Measurements from ENCODE around the gene TYSND1. TPM values are rescaled to one million over a fixed set of nuclear protein-coding genes. Genes with fewer than 3 reads are reported as not detected.

Gene TYSND1
- total and polyA plus RNA-seq, 2 of the 13 experiments (the other 11 are each of a cell fraction or from before 2014, with no cell fraction given), result 3.3 to 8.9 TPM

- TF ChIP-seq, protein P1, sequence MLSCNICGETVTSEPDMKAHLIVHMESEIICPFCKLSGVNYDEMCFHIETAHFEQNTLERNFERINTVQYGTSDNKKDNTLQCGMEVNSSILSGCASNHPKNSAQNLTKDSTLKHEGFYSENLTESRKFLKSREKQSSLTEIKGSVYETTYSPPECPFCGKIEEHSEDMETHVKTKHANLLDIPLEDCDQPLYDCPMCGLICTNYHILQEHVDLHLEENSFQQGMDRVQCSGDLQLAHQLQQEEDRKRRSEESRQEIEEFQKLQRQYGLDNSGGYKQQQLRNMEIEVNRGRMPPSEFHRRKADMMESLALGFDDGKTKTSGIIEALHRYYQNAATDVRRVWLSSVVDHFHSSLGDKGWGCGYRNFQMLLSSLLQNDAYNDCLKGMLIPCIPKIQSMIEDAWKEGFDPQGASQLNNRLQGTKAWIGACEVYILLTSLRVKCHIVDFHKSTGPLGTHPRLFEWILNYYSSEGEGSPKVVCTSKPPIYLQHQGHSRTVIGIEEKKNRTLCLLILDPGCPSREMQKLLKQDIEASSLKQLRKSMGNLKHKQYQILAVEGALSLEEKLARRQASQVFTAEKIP (CRISPR knock-in tag; IDR thresholded peaks at IDR 0.05; ENCODE audit: borderline replicate concordance), result no peak
Observed at GRCh38 chr10:70135046-70135445, 11.5 kb downstream of the TYSND1 start (continued).

DNA sequence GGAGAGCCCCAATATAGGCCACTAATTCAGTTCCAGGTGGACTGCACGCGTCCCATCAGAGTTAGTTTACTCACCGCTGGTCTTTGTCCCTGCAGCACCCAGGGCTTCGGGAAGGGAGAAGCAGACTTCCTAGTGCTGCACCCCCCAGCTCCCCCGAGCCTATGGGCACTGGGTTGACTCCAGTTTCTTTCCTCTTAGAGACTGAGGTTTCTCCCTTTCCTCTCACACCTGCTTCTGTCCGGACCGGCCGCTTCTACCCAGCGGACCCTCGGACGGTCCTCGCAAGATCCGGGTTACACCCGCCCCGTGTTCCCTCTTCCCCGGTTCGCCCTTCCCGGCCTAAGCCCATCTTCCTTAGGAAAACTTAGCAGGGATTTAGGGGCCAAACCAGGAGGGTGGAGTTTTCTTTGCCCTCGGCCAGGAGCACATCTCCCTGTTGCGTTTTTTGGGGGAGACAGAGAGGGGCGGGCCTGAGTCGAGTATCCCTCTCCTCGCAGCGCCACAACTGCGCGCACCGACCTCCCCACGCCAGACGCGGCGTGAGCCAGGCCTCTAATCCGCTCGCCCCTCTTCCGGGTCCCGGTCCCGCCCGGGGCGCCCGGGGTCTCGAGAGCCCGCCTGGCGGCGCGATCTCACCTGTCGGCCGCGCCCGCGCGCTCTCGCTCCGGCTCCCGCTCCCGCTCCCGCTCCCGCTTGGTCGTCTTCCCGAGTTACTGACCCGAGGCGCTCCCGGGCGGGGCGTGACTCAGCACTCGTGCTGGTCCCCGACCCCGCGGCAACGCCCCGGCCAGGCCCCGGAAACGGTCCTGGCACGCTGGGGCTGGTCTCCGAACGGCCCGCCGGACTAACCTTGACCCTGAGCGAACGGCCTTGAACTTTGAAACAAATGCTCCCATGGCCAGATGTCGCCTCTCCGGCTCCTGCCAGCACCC is 14.1 kb downstream of the TYSND1 start, which contains the start of gene AIFM2:
AIFM2 (minus strand) TSS at position 728 of the 932 bp plus-strand sequence. CDS start 8,741 bp downstream, outside the sequence.
- Histone ChIP-seq H3K36me3 (replicated peaks in 1 of 2; ENCODE audit: control insufficient read depth in 1 of 2, insufficient read depth in 2 of 2, low read length in 2 of 2) (peaks cover 2 to 13% of the 10 kb centered on the region in 2 experiments; a peak in 3 of 5 replicates), H3K9me3 (ENCODE audit: low read length) (no peaks in the 10 kb centered on the region), H3K4me2 (ENCODE audit: low read depth, low read length) (peak within 1 kb of the TSS; percentile 99), H4K20me1 (ENCODE audit: insufficient read depth, low read length) (peaks cover 4% of the 10 kb centered on the region; the same call in 1 of the 2 replicates), H3K4me3 (replicated peaks in 1 of 3; ENCODE audit: insufficient read depth in 1 of 3, low read depth in 2 of 3, low read length in 3 of 3) (peak within 1 kb of the TSS; percentile 77 to 97 (median 94)), H3K79me2 (ENCODE audit: insufficient read depth, low read length) (peaks cover 41% of the 10 kb centered on the region), H3K9ac (ENCODE audit: insufficient read depth, low read depth, low read length) (peak within 1 kb of the TSS; percentile 90), H3K4me1 (ENCODE audit: insufficient read depth, low read length) (peaks cover 62% of the 10 kb centered on the region), H3K27me3 (ENCODE audit: control insufficient read depth in 1 of 2, insufficient read depth in 2 of 2, low read length in 2 of 2) (no peaks in the 10 kb centered on the region; a peak in 1 of 5 replicates), H2AFZ (ENCODE audit: low read length) (no peak within 1 kb of the TSS), H3K27ac (ENCODE audit: extremely low read length, insufficient read depth, low read length) (peak within 1 kb of the TSS; percentile 97)
- ChIA-PET CTCF (ENCODE audit: low intra/inter-chr PET ratio, low total read pairs) (interaction anchor here (1.2 to 1.7 kb wide), 2 partner anchors 14 to 16 kb away, joined by 4 to 5 read pairs; partner anchors contain the start of gene TYSND1), POLR2A (interaction anchor here (0.7 to 10.3 kb wide), 10 partner anchors 13 to 47 kb away, joined by 3 to 109 read pairs (median 6); partner anchors contain the start of genes SAR1A and TYSND1)
- intact Hi-C loops (cut with micrococcal nuclease; ENCODE audit: unreplicated experiment) (loop anchor here (1.0 kb wide), 1 partner anchor 14 kb away; the partner anchor contains the start of gene TYSND1), in situ Hi-C loops (cut with HindIII; ENCODE audit: extremely low pct_ligation_motif_present, low pct_unique_long_range_greater_than_20kb) (no loop called here)
- peak; percentile 81 for ATAC-seq
- peak; percentile 80 for DNase-seq (ENCODE audit: low spot score)
- BruUV-seq (replicated peaks), result no TSS peak
- FAIRE-seq, result peak; percentile 49
- 1% methylated on average over 20 of the region's 80 CpGs for WGBS (ENCODE audit: low lambda C conversion rate)
- TF ChIP-seq CHD4 (IDR thresholded peaks at IDR 0.05; ENCODE audit: borderline replicate concordance, low read length) (no peak), ZNF839 (CRISPR knock-in tag; IDR thresholded peaks at IDR 0.05; ENCODE audit: borderline replicate concordance) (no peak), ZNF446 (CRISPR knock-in tag; IDR thresholded peaks at IDR 0.05) (no peak), FOXA1 (IDR thresholded peaks at IDR 0.05) (no peak), FOXA1 (CRISPR knock-in tag; IDR thresholded peaks at IDR 0.05) (peak; percentile 30; the same call in 1 of the 2 replicates), ZNF234 (CRISPR knock-in tag; conservative IDR thresholded peaks at IDR 0.05) (peak; percentile 63; the same call in 1 of the 2 replicates), ELF4 (CRISPR knock-in tag; IDR thresholded peaks at IDR 0.05; ENCODE audit: borderline replicate concordance) (0 out of 2 replicates have a peak, but pooled peaks have one; percentile 24), ZSCAN30 (CRISPR knock-in tag; IDR thresholded peaks at IDR 0.05) (no peak), SRSF1 (optimal IDR thresholded peaks at IDR 0.05; ENCODE audit: low read depth, low read length) (no peak), FOXA3 (CRISPR knock-in tag; IDR thresholded peaks at IDR 0.05) (peak; percentile 76)
- TF ChIP-seq, protein P2, sequence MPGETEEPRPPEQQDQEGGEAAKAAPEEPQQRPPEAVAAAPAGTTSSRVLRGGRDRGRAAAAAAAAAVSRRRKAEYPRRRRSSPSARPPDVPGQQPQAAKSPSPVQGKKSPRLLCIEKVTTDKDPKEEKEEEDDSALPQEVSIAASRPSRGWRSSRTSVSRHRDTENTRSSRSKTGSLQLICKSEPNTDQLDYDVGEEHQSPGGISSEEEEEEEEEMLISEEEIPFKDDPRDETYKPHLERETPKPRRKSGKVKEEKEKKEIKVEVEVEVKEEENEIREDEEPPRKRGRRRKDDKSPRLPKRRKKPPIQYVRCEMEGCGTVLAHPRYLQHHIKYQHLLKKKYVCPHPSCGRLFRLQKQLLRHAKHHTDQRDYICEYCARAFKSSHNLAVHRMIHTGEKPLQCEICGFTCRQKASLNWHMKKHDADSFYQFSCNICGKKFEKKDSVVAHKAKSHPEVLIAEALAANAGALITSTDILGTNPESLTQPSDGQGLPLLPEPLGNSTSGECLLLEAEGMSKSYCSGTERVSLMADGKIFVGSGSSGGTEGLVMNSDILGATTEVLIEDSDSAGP (CRISPR knock-in tag; IDR thresholded peaks at IDR 0.05; ENCODE audit: borderline replicate concordance), result peak; percentile 84
- TF ChIP-seq, protein P3, sequence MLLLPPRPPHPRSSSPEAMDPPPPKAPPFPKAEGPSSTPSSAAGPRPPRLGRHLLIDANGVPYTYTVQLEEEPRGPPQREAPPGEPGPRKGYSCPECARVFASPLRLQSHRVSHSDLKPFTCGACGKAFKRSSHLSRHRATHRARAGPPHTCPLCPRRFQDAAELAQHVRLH (CRISPR knock-in tag; IDR thresholded peaks at IDR 0.05; ENCODE audit: borderline replicate concordance, low read depth), result peak; percentile 88; the same call in 1 of the 2 replicates

Data from HepG2 (cell line).